ENCODE data around the gene TBC1D5. TPM values are rescaled to one million over a fixed set of nuclear protein-coding genes. Genes with fewer than 3 reads are reported as not detected.
"Not testable (repeated sequence)": the region's sequence is repeated elsewhere in the genome, so short reads cannot be mapped to it uniquely, and the experiment has no call there.

The TBC1D5 gene
- total RNA-seq, 1 donor from 2014 or later, result 52.4 TPM

DNA sequence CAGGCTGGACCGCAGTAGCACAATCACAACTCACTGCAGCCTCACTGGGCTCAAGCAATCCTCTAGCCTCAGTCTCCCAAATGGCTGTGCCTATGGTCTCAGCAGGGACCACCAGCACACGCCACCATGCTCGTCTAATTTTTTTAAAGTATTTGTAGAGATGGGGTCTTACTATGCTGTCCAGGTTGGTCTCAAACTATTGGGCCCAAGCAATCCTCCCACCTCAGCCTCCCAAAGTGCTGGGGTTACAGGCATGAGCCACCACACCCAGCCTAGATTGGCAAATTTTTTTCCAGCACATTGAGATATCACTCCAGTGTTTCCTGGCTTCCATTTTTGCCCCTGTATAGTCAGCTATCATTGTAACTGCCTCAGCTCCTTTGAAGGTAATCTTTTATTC, 18.3 kb downstream of the TBC1D5 start:
- DNase-seq (ENCODE audit: extremely low read depth, low read depth, low spot score), result no peak

DNA sequence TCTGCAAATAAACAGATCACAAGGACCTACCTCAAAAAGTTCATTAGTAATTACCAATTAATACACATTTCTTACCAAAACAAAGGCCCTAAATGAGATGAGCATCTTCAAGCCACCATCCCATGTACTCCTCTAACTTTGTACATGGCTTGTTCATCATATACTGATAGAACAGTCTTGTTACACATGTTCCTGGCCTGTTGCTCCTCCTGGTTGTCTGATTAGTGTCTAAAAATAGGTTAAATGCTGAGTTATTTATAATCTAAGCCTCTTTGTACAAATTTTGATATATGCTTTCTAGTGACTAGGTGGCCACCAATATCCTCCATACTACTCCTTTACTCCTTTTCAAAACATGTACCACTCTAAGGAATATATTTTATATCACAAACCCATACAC, 25.0 kb downstream of the TBC1D5 start:
- DNase-seq (ENCODE audit: extremely low read depth, low read depth, low spot score), result no peak

DNA sequence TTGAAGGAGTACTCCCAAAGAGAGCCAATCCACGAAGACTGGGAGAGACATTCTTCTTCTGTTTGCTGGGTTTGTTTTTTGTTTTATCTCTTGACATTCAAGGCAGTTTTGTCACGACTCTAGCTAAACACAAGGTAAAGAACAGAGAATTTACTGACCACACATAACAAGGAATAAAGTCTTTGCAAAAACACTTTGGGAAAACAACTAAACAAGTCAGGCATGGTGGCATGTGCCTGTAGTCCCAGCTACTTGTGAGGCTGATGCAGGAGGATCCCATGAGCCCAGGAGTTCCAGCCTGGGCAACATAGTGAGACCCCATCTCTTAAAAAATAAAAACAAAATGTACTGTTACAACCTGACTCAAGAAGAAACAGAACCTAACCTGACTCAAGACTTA, 28.0 kb downstream of the TBC1D5 start:
- DNase-seq (ENCODE audit: extremely low read depth, low read depth, low spot score), result no peak

DNA sequence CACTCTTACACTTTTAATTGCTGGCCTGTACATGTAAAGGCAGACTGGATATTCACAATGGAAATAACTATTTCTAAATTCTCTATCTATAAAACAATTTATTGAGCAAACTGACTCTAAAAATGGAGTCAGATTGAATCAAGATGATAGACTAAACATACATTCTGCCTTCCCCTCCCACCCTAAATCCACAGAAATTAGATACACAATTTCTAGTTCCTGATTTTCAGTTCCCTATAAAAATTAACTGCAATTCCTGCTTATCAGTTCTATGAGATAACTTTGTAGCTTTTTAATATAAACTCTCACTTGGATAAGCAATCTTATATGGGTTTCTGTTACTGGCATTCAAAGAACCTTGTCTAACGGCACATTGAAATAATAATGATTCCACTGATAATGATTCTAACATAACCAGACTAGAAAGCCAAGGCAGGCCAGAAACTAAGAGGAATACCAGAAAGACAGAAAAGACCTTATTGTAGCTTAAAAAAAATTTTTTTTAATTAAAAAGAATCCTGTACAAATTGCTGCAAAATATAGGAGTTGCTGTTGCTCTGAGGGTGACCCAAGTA, 33.1 kb downstream of the TBC1D5 start:
- DNase-seq (ENCODE audit: extremely low read depth, low read depth, low spot score), result no peak

DNA sequence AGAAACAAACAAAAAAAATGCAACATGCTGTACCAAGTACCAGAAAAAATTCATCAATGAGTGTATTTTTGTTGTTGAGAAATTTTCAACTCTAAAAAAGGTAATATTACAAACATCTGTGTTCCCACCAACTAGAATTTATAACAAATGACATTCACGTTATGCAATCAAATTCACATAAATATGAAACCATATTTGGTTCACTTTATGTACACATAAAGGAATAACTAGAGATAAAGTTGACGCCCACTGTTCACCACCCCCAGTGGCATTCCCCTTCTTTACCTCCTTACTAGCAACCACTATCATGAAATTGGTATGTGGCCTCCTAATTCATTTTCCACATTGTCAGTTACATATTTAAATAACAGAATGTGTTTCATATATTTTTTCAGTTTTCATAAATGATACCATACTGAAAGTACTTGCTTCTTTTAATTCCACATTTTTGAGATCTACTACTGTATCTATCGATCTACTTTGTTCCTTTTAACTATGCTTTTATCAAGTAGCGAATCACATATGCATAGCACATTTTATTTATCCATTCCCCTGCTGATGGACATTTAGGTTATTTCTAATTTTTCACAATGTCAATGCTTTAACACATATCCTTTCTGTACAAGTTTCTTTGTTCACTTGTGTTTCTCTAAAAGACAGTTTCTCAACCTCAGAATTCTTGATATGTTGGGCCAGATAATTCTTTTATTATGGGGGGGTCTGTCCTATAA, 34.5 kb downstream of the TBC1D5 start:
- DNase-seq (ENCODE audit: extremely low read depth, low read depth, low spot score), result no peak

DNA sequence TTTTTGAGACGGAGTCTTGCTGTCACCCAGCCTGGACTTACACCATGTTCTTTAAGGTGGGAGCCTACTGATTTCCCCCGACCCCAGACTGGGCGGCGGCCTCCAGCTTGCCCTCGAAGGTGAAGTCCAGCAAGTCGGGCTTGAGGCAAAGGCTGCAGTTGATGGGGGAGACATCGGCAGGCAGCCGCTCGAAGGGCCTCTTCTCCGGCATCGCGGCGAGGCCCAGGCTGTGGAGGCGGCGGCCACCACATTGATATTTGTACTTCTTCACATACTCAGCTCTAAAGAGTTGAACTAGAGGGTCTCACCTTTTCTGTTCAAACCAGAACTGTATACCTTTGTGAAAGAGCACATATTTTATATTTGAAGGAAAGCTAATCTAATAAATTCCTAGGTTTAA, 36.4 kb downstream of the TBC1D5 start:
- not testable (repeated sequence) for DNase-seq (ENCODE audit: extremely low read depth, low read depth, low spot score)

DNA sequence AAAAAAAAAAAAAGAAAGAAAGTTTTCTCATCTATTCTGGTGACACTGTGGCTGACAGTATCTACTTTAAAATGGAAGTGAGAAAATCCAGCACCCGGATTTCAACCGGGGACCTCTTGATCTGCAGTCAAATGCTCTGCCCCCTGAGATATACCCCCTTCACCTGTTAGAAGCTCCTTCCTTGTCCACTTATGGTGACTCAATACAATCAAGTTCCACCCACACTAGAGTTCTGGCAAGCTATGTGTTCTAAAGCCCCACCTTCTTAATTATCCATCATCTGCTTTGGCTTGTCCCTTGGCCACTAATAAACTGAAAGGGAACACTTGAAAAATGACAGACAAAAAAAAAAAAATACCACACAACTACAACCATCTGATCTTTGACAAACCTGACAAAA, 42.6 kb downstream of the TBC1D5 start:
- not testable (repeated sequence) for DNase-seq (ENCODE audit: extremely low read depth, low read depth, low spot score)

DNA sequence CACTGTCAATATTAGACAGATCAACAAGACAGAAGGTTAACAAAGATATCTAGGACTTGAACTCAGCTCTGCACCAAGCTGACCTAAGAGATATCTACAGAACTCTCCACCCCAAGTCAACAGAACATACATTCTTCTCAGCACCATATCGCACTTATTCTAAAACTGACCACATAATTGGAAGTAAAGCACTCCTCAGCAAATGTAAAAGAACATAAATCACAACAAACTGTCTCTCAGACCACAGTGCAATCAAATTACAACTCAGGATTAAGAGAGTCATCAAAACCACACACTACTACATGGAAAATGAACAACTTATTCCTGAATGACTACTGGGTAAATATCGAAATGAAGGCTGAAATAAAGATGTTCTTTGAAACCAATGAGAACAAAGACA, 46.8 kb downstream of the TBC1D5 start:
- not testable (repeated sequence) for DNase-seq (ENCODE audit: extremely low read depth, low read depth, low spot score)

DNA sequence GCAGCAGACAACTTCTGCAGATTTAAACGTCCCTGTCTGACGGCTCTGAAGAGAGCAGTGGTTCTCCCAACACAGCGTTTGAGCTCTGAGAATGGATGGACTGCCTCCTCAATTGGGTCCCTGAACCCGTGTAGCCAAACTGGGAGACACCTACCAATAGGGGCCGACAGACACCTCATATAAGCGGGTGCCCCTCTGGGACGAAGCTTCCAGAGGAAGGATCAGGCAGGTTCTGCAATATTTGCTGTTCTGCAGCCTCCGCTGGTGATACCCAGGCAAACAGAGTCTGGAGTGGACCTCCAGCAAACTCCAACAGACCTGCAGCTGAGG, 48.8 kb downstream of the TBC1D5 start:
- DNase-seq (ENCODE audit: extremely low read depth, low read depth, low spot score), result not testable (repeated sequence)

DNA sequence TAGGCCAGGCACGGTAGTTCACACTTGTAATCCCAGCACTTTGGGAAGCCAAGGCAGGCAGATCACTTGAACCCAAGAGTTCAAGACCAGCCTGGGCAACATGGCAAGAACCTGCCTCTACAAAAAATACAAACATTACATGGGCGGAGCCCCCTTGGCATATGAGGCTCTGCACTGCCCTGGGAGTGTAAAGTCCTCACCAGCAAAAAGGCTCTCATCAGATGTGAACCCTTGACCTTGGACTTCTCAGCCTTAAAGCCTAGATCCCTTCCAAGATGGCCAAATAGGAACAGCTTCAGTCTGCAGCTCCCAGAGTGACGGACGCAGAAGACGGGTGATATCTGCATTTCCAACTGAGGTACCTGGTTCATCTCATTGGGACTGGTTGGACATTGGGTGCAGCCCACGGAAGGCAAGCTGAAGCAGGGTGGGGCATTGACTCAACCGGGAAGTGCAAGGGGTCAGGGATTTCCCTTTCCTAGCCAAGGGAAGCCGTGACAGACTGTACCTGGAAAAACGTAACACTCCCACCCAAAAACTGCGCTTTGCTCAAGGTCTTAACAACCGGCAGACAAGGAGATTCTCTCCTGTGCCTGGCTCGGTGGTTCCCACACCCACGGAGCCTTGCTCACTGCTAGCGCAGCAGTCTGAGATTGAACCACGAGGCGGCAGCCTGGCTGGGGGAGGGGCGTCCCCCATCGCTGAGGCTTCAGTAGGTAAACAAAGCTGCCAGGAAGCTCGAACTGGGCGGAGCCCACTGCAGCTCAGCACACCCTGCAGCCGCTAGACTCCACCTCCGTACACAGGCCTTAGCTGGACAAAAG, 49.4 kb downstream of the TBC1D5 start:
- not testable (repeated sequence) for DNase-seq (ENCODE audit: extremely low read depth, low read depth, low spot score)

DNA sequence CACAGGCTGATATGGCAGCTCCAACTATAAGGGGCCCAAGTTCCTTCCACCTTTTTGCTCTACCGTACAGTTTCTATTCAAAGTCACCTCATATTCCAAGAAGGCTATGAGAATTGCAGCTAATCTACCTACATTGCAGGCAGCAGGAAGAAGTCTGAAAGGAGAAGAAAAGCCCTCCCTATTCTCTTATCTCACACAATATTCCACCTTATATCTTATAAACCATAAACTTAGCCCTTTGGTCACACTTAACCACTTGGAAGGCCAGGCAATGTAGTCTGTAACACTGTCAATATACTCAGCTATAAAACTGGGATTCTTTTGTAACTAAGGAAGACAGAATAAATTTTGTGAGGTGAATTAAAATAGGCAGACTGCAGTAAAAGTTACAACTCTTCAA, 54.9 kb downstream of the TBC1D5 start:
- DNase-seq (ENCODE audit: extremely low read depth, low read depth, low spot score), result no peak

DNA sequence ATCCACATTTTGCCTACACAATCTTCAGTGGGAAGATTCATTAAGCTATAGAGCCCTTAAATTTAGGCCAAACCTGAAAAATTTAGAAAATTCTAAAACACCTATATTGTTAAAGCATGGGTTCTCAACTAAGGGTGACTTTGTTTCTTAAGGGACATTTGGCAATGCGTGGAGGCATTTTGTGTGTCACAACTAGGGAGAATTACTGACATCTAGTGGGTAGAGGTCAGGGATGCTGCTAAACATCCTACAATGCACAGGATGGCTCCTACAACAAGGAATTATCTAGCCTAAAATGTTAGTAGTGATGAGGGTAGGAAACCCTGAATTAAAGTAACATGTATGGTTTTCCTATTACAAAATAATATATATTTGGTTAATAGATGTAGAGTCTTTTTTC, 55.8 kb downstream of the TBC1D5 start:
- no peak for DNase-seq (ENCODE audit: extremely low read depth, low read depth, low spot score)

DNA sequence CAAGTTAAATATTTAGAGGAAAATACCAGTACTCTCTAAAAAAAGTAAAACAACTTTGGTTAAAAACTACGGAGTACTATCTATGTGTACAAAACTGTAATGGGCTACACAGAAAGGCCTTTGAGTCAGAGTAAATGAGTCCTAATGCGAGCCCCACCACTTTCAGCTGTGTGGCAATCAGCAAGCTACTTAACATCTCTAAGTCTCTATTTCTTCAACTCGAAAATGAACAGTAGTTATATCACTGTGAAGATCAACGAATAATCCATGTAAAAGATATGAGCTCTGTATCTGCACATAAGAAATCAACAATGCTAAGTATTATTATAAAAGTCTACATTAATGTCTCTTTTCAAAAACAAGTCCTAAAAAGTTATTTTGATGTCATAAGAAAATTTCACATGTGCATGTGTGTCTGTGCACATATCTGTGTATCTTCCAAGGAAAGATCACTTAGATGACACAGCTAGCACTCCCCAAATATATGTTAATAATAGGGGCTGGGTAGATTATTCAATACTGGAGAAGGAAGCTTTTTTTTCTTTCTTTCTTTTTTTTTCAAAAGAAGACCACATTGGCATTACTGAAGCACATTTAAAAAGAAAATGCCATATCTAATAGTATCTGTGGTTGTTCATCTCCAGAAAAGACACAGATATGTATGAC, 58.8 kb downstream of the TBC1D5 start:
- DNase-seq (ENCODE audit: extremely low read depth, low read depth, low spot score), result no peak

DNA sequence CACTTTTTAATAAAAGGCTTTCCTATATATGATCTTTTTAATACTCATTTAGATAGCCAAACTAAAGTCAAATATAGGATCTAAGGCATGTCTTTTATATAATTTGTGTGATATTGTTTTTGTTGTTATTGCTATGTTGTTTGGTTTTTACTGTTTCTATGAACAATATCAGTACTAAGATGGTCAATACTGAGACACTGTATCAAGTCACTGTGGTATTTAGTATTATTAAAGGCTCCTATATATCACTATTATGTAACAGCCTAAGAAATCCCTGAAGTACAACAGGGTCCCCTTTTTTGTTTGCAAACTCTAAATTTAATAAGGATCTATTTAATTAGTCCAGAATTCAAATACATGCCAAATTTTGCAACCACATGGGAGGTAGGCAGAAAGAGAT, 61.9 kb downstream of the TBC1D5 start:
- DNase-seq (ENCODE audit: extremely low read depth, low read depth, low spot score), result no peak

DNA sequence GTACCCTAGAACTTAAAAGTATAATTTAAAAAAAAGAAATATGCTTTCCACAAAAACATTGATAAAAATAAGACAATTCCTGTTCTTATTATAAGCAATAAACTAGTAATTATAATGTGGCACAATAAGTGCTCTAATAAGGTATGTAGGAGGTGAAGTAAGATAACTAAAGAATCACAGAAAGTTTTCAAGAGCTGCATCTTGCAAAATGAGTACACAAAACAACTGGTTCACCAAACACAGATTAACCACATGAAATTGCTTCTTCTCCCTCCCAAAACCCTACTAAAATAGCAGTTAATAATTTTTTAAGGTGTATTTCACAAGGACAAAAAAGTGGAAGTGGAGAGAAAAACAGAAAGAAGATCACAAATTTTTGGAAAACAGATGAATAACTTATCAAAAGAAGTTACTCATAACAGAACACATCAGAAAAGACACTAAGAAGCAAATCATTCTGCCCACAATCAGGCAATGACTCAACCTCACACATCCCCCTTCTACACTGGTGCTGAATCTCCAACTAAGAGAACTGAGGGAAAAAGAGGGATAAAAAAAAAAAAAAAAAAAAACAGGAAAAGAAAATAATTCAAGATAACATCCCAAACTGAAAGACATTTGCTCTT, 64.2 kb downstream of the TBC1D5 start:
- DNase-seq (ENCODE audit: extremely low read depth, low read depth, low spot score), result no peak

DNA sequence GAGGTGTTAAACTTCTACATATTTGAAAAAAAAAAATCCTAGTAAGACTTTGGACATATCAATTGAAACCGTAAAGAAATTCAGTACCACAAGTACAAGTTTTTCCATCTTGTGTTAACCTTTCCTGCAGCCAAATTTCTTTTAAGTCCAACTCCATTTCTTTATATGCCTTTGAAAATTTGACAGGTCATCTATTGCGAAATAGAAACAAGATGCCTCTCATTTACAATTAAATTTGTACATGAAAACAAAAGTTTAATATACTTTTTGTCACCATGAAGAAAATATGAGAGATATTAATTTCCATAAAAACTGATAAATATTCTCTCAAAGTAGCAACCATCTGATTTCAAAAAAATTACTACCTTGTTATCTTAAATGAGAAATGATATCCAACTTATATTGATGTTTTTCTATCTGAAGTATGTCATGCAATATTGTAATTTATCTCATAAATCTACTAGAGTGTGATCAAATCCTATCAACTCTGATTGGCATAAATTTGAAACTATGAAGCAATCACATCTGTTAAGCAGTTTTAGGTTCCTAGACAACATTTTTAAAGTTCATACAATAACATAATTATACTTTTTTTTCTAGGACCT, 68.2 kb downstream of the TBC1D5 start:
- no peak for DNase-seq (ENCODE audit: extremely low read depth, low read depth, low spot score)

DNA sequence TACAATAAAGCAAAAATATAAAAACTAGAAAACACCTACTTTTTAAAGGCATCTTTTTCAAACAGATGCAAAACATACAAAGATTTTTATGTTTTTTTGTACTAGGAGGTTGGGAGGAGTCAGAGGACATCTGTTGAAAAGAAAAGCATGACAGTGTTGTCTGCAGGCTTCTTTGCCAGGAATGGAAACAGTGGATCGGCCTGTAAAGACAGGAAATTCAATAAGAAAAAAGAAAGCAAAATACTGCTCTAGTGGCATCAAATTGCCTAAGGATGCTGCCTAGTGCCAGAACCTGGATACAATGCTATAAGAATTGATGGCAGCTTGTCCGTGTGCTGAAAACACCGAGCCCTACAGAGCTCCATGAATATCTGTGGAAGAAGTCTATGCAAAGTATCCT, 69.9 kb downstream of the TBC1D5 start:
- no peak for DNase-seq (ENCODE audit: extremely low read depth, low read depth, low spot score)

DNA sequence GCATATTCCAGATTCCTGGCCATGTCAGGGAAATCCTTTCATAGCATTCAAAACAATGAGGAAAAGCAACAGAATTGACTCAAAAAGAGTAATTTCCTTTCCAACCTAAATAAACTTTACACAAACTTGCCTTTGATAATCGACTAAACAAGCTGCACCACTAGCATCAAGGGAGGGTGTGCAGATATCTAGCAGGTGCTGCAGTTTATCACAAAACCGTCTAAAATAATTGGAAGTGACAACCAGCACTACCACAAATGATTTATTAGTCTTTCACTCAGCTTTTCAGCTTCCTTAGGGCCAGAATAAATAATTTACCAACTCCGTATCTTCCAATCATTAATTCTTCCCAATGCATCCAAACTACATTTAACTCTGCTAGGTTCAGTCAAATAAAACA, 71.7 kb downstream of the TBC1D5 start:
- DNase-seq (ENCODE audit: extremely low read depth, low read depth, low spot score), result no peak

DNA sequence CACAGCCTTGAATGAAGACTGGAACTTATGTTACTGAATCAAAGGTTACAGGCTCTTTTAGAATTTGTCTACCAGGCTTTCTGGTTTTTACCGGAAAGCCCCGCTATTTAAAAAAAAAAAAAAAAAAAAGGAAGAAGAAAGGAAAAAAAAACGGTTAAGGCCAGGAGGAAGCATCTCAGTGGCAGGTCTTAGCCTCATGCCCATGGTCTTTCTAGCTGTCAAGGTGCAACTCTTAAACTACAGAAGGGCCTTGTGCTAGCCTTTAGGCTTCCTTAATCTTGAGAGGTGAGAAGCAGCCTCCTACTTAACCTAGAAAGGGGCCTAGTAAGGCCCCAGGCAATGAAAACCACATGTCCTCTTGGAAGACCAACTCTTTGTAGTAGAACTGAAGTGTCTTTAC, 77.5 kb downstream of the TBC1D5 start:
- no peak for DNase-seq (ENCODE audit: extremely low read depth, low read depth, low spot score)

DNA sequence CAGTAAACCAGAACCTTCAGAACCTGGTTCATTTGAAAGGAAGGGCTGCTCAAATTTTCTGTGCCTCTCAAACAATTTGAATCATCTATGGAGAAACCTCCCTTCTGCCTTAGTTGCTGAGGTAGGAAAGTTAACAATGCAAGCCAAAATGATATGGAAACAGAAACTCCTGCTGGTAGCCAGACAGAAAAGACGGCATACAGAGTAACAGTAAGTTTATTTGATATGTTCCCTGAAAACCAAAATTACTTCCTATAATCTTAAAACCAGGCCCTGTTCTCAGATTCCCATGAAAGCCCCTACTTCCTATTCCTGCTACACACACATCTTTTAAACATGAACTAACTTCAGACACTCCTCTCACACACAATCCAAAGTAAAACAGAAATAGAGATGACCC, 86.2 kb downstream of the TBC1D5 start:
- no peak for DNase-seq (ENCODE audit: extremely low read depth, low read depth, low spot score)

DNA sequence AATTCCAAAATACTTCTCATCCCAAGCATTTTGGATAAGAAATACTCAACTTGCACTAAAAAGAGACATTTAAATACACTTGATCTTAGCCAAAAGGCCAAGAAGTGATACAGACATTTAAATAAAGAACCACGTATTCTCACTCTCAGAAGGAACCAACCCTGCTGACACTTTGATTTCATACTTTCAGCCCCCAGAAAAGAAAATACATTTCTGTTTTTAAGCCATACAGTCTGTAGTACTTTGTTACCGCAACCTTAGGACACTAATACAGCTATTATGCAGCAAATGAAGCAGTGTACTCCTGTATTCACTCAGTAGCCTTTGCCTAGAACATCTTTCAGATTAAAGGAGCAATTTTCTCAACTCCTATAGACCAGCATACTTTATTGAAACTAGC, 86.7 kb downstream of the TBC1D5 start:
- no peak for DNase-seq (ENCODE audit: extremely low read depth, low read depth, low spot score)

Measured in glomerular endothelial cell (primary cell).